SK-N-SH treated with all-trans-retinoic acid at 6 μM for 48 hours (cell line): ENCODE data around the gene STYK1.

ENCODE experiments used
- ATAC-seq: fragments of 200-7000 bp; cut with Tn5 transposase; 3 replicates; pipeline ENCODE4 v1.9.1; 2020; ENCODE audit warnings: mild to moderate bottlenecking, moderate library complexity
- ARNTL ChIP-seq: fragments of 450-650 bp; formaldehyde crosslinking; IDR thresholded peaks from 2 replicates; pipeline ENCODE4 v1.5.0; 2020; ENCODE audit warnings: low read depth, mild to moderate bottlenecking, moderate library complexity, borderline replicate concordance
- BACH2 ChIP-seq: fragments of 250-450 bp; sonication (Bioruptor Pico); IDR thresholded peaks from 2 replicates; pipeline ENCODE4 v1.9.0; 2021; ENCODE audit warnings: mild to moderate bottlenecking, borderline replicate concordance
- CSDC2 ChIP-seq: fragments of 250-450 bp; sonication (Bioruptor Pico); IDR thresholded peaks from 2 replicates; pipeline ENCODE4 v1.5.0; 2020; ENCODE audit warnings: mild to moderate bottlenecking, moderate library complexity
- ESRRG ChIP-seq: fragments of 250-450 bp; sonication (Bioruptor Pico); IDR thresholded peaks from 2 replicates; pipeline ENCODE4 v1.6.1; 2021; ENCODE audit warnings: mild to moderate bottlenecking
- GLIS3 ChIP-seq: fragments of 250-450 bp; sonication (Bioruptor Pico); IDR thresholded peaks from 2 replicates; pipeline ENCODE4 v1.5.0; 2020; ENCODE audit warnings: mild to moderate bottlenecking, moderate library complexity
- ISL1 ChIP-seq: fragments of 250-450 bp; sonication (Bioruptor Pico); IDR thresholded peaks from 2 replicates; pipeline ENCODE4 v2.1.2; 2022; ENCODE audit warnings: mild to moderate bottlenecking, moderate library complexity
- OSR1 ChIP-seq: fragments of 250-450 bp; sonication (Bioruptor Pico); IDR thresholded peaks from 2 replicates; pipeline ENCODE4 v1.8.0; 2022; ENCODE audit warnings: moderate library complexity, mild to moderate bottlenecking, inconsistent platforms
- PPARA ChIP-seq: fragments of 250-450 bp; sonication (Bioruptor Pico); IDR thresholded peaks from 2 replicates; pipeline ENCODE4 v1.5.0; 2020; ENCODE audit warnings: mild to moderate bottlenecking, borderline replicate concordance
- RARB ChIP-seq: fragments of 250-450 bp; sonication (Bioruptor Pico); IDR thresholded peaks from 2 replicates; pipeline ENCODE4 v1.8.0; 2021; ENCODE audit warnings: mild to moderate bottlenecking, moderate library complexity
- SNAI2 ChIP-seq: fragments of 250-450 bp; sonication (Bioruptor Pico); IDR thresholded peaks from 2 replicates; pipeline ENCODE4 v1.5.0; 2020; ENCODE audit warnings: mild to moderate bottlenecking, moderate library complexity
- TOX ChIP-seq: fragments of 250-450 bp; sonication (Bioruptor Pico); IDR thresholded peaks from 2 replicates; pipeline ENCODE4 v1.8.0; 2021; ENCODE audit warnings: mild to moderate bottlenecking, moderate library complexity, borderline replicate concordance
- ZC3H10 ChIP-seq: fragments of 250-450 bp; sonication (Bioruptor Pico); IDR thresholded peaks from 2 replicates; pipeline ENCODE4 v1.5.1; 2021; ENCODE audit warnings: mild to moderate bottlenecking, moderate library complexity
- ZFP3 ChIP-seq: fragments of 250-450 bp; sonication (Bioruptor Pico); IDR thresholded peaks from 2 replicates; pipeline ENCODE4 v1.5.0; 2020; ENCODE audit warnings: mild to moderate bottlenecking, moderate library complexity
- ZFP30 ChIP-seq: fragments of 450-650 bp; formaldehyde crosslinking; IDR thresholded peaks from 2 replicates; pipeline ENCODE4 v1.5.0; 2022; ENCODE audit warnings: mild to moderate bottlenecking, moderate library complexity
- ZNF565 ChIP-seq: fragments of 450-650 bp; formaldehyde crosslinking; conservative IDR thresholded peaks from 2 replicates; pipeline ENCODE4 v1.5.0; 2020; ENCODE audit warnings: low read depth, mild to moderate bottlenecking, moderate library complexity
- ZNF70 ChIP-seq: fragments of 450-650 bp; formaldehyde crosslinking; IDR thresholded peaks from 2 replicates; pipeline ENCODE4 v1.5.0; 2020; ENCODE audit warnings: mild to moderate bottlenecking, moderate library complexity
- ZNF8 ChIP-seq: fragments of 450-650 bp; formaldehyde crosslinking; IDR thresholded peaks from 2 replicates; pipeline ENCODE4 v1.5.0; 2020; ENCODE audit warnings: mild to moderate bottlenecking, moderate library complexity
- TF ChIP-seq, protein P1 (sequence below): fragments of 250-450 bp; sonication (Bioruptor Pico); IDR thresholded peaks from 2 replicates; pipeline ENCODE4 v1.5.1; 2021; ENCODE audit warnings: mild to moderate bottlenecking, moderate library complexity
- TF ChIP-seq, protein P2 (sequence below): fragments of 250-450 bp; sonication (Bioruptor Pico); IDR thresholded peaks from 2 replicates; pipeline ENCODE4 v1.5.0; 2020; ENCODE audit warnings: mild to moderate bottlenecking, moderate library complexity
- TF ChIP-seq, protein P3 (sequence below): fragments of 250-450 bp; sonication (Bioruptor Pico); IDR thresholded peaks from 2 replicates; pipeline ENCODE4 v1.8.0; 2021; ENCODE audit warnings: low read depth, mild to moderate bottlenecking, moderate library complexity, borderline replicate concordance
- TF ChIP-seq, protein P4 (sequence below): fragments of 250-450 bp; sonication (Bioruptor Pico); IDR thresholded peaks from 2 replicates; pipeline ENCODE4 v1.8.0; 2020; ENCODE audit warnings: mild to moderate bottlenecking, moderate library complexity, borderline replicate concordance
- TF ChIP-seq, protein P5 (sequence below): fragments of 250-450 bp; sonication (Bioruptor Pico); IDR thresholded peaks from 2 replicates; pipeline ENCODE4 v1.5.1; 2020; ENCODE audit warnings: low read depth, mild to moderate bottlenecking, moderate library complexity

STYK1 gene

DNA sequence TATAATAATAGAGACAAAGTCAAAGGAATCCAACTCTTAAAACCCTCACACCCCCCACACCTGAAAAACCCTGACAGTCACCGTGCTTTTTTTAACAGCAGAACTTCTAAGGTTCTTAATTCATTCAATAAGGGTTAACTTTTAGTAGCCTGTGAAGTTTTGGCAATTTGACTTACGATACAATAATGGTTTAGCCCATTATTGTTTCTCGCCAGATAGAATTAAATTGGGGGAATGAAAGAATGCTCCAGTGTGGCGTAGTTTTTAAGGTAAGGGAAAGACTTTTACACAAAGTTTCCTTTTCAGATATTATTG, 59.8 kb downstream of the STYK1 start:
- TF ChIP-seq ZNF8 (CRISPR knock-in tag) (no peak), ZNF565 (CRISPR knock-in tag) (no peak), ARNTL (CRISPR knock-in tag) (no peak), ISL1 (CRISPR knock-in tag) (no peak), ESRRG (CRISPR knock-in tag) (no peak), ZFP3 (CRISPR knock-in tag) (no peak), ZFP30 (CRISPR knock-in tag) (no peak), TOX (no peak), OSR1 (no peak), ZC3H10 (CRISPR knock-in tag) (no peak), RARB (CRISPR knock-in tag) (no peak), CSDC2 (CRISPR knock-in tag) (no peak)
- TF ChIP-seq, protein P1, sequence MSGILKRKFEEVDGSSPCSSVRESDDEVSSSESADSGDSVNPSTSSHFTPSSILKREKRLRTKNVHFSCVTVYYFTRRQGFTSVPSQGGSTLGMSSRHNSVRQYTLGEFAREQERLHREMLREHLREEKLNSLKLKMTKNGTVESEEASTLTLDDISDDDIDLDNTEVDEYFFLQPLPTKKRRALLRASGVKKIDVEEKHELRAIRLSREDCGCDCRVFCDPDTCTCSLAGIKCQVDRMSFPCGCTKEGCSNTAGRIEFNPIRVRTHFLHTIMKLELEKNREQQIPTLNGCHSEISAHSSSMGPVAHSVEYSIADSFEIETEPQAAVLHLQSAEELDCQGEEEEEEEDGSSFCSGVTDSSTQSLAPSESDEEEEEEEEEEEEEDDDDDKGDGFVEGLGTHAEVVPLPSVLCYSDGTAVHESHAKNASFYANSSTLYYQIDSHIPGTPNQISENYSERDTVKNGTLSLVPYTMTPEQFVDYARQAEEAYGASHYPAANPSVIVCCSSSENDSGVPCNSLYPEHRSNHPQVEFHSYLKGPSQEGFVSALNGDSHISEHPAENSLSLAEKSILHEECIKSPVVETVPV, result no peak
- TF ChIP-seq, protein P2, sequence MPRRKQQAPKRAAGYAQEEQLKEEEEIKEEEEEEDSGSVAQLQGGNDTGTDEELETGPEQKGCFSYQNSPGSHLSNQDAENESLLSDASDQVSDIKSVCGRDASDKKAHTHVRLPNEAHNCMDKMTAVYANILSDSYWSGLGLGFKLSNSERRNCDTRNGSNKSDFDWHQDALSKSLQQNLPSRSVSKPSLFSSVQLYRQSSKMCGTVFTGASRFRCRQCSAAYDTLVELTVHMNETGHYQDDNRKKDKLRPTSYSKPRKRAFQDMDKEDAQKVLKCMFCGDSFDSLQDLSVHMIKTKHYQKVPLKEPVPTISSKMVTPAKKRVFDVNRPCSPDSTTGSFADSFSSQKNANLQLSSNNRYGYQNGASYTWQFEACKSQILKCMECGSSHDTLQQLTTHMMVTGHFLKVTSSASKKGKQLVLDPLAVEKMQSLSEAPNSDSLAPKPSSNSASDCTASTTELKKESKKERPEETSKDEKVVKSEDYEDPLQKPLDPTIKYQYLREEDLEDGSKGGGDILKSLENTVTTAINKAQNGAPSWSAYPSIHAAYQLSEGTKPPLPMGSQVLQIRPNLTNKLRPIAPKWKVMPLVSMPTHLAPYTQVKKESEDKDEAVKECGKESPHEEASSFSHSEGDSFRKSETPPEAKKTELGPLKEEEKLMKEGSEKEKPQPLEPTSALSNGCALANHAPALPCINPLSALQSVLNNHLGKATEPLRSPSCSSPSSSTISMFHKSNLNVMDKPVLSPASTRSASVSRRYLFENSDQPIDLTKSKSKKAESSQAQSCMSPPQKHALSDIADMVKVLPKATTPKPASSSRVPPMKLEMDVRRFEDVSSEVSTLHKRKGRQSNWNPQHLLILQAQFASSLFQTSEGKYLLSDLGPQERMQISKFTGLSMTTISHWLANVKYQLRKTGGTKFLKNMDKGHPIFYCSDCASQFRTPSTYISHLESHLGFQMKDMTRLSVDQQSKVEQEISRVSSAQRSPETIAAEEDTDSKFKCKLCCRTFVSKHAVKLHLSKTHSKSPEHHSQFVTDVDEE (CRISPR knock-in tag), result no peak
- TF ChIP-seq, all 23 proteins: peak for 0
- peak; percentile 3 for ATAC-seq

DNA sequence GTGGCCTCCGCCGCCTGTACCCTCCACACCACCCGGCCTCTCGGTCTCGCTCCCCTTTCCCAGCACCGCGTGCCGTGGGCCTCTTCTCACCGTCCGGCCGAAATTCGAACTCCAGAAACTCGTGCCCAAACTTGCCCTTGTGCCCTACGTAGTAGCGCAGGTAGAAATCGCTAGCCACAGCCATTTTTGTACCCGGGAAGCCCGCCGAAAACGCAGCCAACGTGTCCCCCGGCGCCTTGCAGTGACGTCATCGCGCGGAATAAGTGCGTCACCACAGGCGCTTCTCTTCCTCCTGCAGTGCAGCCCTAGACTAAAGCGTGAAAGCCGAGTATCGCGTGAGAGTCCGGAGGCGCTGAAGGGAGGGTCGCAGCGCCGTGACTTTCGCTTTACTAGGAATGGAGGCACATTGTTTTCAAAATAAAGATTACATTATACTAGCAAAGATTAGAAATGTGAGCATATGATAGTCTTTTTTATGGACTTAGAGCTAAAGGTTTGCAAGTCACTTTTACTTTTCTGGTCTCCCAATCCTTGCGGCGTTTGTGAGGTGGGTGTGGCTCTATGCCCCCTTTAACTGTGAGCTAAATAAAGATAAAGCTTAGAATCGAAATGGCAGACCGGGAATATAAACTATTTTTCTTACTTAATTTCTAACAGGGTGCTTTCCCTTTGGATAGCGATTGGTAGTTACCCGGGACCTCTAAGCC, 60.4 kb downstream of the STYK1 start, which contains the start of gene MAGOHB:
Gene MAGOHB (minus strand): TSS at position 261 of the 707 bp plus-strand sequence. CDS start 77 bp downstream, at position 184.
- TF ChIP-seq ZC3H10 (CRISPR knock-in tag), result no peak
- TF ChIP-seq SNAI2 (CRISPR knock-in tag), result no peak
- 0 out of 2 replicates have a peak, but pooled peaks have one; percentile 14 for TF ChIP-seq ZNF70 (CRISPR knock-in tag)
- TF ChIP-seq, protein P3, sequence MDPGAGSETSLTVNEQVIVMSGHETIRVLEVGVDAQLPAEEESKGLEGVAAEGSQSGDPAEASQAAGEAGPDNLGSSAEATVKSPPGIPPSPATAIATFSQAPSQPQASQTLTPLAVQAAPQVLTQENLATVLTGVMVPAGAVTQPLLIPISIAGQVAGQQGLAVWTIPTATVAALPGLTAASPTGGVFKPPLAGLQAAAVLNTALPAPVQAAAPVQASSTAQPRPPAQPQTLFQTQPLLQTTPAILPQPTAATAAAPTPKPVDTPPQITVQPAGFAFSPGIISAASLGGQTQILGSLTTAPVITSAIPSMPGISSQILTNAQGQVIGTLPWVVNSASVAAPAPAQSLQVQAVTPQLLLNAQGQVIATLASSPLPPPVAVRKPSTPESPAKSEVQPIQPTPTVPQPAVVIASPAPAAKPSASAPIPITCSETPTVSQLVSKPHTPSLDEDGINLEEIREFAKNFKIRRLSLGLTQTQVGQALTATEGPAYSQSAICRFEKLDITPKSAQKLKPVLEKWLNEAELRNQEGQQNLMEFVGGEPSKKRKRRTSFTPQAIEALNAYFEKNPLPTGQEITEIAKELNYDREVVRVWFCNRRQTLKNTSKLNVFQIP, result no peak
- TF ChIP-seq ZFP3 (CRISPR knock-in tag), result 0 out of 2 replicates have a peak, but pooled peaks have one; percentile 33
- TF ChIP-seq CSDC2 (CRISPR knock-in tag), result 0 out of 2 replicates have a peak, but pooled peaks have one; percentile 76
- TF ChIP-seq GLIS3, result no peak
- TF ChIP-seq, protein P2 (CRISPR knock-in tag), result 0 out of 2 replicates have a peak, but pooled peaks have one; percentile 22
- TF ChIP-seq, protein P4, sequence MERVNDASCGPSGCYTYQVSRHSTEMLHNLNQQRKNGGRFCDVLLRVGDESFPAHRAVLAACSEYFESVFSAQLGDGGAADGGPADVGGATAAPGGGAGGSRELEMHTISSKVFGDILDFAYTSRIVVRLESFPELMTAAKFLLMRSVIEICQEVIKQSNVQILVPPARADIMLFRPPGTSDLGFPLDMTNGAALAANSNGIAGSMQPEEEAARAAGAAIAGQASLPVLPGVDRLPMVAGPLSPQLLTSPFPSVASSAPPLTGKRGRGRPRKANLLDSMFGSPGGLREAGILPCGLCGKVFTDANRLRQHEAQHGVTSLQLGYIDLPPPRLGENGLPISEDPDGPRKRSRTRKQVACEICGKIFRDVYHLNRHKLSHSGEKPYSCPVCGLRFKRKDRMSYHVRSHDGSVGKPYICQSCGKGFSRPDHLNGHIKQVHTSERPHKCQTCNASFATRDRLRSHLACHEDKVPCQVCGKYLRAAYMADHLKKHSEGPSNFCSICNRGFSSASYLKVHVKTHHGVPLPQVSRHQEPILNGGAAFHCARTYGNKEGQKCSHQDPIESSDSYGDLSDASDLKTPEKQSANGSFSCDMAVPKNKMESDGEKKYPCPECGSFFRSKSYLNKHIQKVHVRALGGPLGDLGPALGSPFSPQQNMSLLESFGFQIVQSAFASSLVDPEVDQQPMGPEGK (CRISPR knock-in tag), result no peak
- TF ChIP-seq BACH2 (CRISPR knock-in tag), result no peak
- no peak for TF ChIP-seq ESRRG (CRISPR knock-in tag)
- peak; percentile 62; the same call in 1 of the 2 replicates for TF ChIP-seq PPARA (CRISPR knock-in tag)
- TF ChIP-seq, protein P5, sequence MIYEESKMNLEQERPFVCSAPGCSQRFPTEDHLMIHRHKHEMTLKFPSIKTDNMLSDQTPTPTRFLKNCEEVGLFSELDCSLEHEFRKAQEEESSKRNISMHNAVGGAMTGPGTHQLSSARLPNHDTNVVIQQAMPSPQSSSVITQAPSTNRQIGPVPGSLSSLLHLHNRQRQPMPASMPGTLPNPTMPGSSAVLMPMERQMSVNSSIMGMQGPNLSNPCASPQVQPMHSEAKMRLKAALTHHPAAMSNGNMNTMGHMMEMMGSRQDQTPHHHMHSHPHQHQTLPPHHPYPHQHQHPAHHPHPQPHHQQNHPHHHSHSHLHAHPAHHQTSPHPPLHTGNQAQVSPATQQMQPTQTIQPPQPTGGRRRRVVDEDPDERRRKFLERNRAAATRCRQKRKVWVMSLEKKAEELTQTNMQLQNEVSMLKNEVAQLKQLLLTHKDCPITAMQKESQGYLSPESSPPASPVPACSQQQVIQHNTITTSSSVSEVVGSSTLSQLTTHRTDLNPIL (CRISPR knock-in tag), result peak; percentile 58; the same call in 1 of the 2 replicates
- TF ChIP-seq, protein P1, result no peak
- peak; percentile 98 for ATAC-seq
